VCaP (cell line): ENCODE data around the gene ZNF550.

Experiments
- H3K27ac ChIP-seq: fragments of 450-650 bp; 2 replicates; pipeline ENCODE4 v1.5.1; 2017
- CTCF ChIP-seq: fragments of 450-650 bp; conservative IDR thresholded peaks from 2 replicates; pipeline ENCODE4 v1.5.1; 2017; ENCODE audit warnings: mild to moderate bottlenecking, moderate library complexity

The ZNF550 gene

GRCh38 chr19:57559404-57560025 is at the start of gene ZNF550:
Gene ZNF550 (minus strand): TSS chr19:57559863. CDS start chr19:57559682, 181 bp downstream.
- TF ChIP-seq CTCF: no peak
- H3K27ac ChIP-seq: peak within 1 kb of the TSS; percentile 95

GRCh38 chr19:57606931-57607330 is 47.3 kb upstream of the ZNF550 start:
- no peak overlapping the region for H3K27ac ChIP-seq
- TF ChIP-seq CTCF: no peak

GRCh38 chr19:57599761-57600383 is 40.2 kb upstream of the ZNF550 start, which contains the start of gene ZNF530:
Gene ZNF530 (plus strand): TSS chr19:57599885. CDS start chr19:57604346, 4,461 bp downstream.
- peak within 1 kb of the TSS; percentile 72 for H3K27ac ChIP-seq
- TF ChIP-seq CTCF: no peak

- TF ChIP-seq CTCF: no peak
- peak overlapping the region; percentile 72 for H3K27ac ChIP-seq
Observed at GRCh38 chr19:57599377-57599760, 39.7 kb upstream of the ZNF550 start.

GRCh38 chr19:57587529-57587928 is 27.9 kb upstream of the ZNF550 start:
- TF ChIP-seq CTCF: no peak
- H3K27ac ChIP-seq: no peak overlapping the region

- H3K27ac ChIP-seq: peak within 1 kb of the TSS; percentile 81
- TF ChIP-seq CTCF: peak; percentile 37
Observed at GRCh38 chr19:57583521-57584416, 24.1 kb upstream of the ZNF550 start, which contains the start of gene ZIK1. Gene ZIK1 (plus strand): TSS chr19:57584145. CDS start chr19:57584357, 212 bp downstream.

GRCh38 chr19:57583104-57583520 is 23.4 kb upstream of the ZNF550 start:
- peak overlapping the region; percentile 81 for H3K27ac ChIP-seq
- no peak for TF ChIP-seq CTCF
